ENCODE results near the gene GET4. TPM values are rescaled to one million over a fixed set of nuclear protein-coding genes. Genes with fewer than 3 reads are reported as not detected.

The GET4 gene
- total and polyA plus RNA-seq, 2 of the 8 experiments (the other 6 are each of a cell fraction or from before 2014, with no cell fraction given) = 56.7 to 74.1 TPM

DNA sequence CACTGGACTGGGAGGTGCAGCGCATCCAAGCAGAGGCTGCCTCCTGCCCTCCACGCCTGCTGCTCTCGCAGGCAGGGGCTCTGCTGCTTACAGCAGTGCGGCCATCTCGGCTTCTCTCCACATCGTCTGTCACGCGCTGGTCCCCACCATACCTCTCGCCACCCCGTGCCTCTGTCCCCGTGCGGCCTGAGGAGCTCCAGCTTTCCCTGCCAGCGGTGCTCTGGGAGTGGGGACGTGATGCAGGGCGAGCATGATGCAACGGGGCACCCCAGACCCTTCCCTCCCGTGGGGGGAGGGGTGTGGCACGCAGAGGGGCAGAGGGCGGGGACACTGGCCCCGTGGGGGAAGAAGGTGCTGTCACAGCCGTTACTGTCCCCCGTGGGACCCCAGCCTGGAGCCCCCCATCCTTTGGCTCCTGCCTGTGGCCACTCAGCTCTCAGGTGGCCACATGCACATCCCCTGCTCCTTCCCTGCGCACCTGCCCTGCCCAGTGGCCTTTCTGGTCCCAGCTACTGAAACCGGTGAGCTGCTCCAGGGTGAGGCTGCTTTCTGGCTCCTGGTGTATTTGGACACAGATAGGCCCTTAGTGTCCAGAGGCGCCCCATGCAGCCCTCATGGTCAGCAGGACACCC, 9.0 kb downstream of the GET4 start (continued):
- TF ChIP-seq RFX5 (IDR thresholded peaks at IDR 0.05; ENCODE audit: borderline replicate concordance, low read depth, low read length) = no peak
- no peak for TF ChIP-seq BACH1 (IDR thresholded peaks at IDR 0.05; ENCODE audit: low read length)
- TF ChIP-seq EP300 (IDR thresholded peaks at IDR 0.05; ENCODE audit: borderline replicate concordance in 1 of 2, low read depth in 2 of 2, low read length in 2 of 2) = no peak
- no peak for TF ChIP-seq BRCA1 (IDR thresholded peaks at IDR 0.05; ENCODE audit: low read depth, low read length)
- TF ChIP-seq, protein P1, sequence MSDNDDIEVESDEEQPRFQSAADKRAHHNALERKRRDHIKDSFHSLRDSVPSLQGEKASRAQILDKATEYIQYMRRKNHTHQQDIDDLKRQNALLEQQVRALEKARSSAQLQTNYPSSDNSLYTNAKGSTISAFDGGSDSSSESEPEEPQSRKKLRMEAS (IDR thresholded peaks at IDR 0.05) = no peak
- TF ChIP-seq RXRA (IDR thresholded peaks at IDR 0.05; ENCODE audit: insufficient read depth, low read depth, low read length) = no peak
- TF ChIP-seq, protein P2, sequence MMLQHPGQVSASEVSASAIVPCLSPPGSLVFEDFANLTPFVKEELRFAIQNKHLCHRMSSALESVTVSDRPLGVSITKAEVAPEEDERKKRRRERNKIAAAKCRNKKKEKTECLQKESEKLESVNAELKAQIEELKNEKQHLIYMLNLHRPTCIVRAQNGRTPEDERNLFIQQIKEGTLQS (IDR thresholded peaks at IDR 0.05; ENCODE audit: insufficient read depth, low read depth, low read length) = no peak
- no peak for TF ChIP-seq NRF1 (IDR thresholded peaks at IDR 0.05; ENCODE audit: low read depth, low read length)
- TF ChIP-seq NANOG (IDR thresholded peaks at IDR 0.05; ENCODE audit: insufficient read depth, low read depth, low read length, poor library complexity, severe bottlenecking) = no peak
- no peak for TF ChIP-seq ASH2L (IDR thresholded peaks at IDR 0.05; ENCODE audit: low read length)
- no peak for TF ChIP-seq TBP (IDR thresholded peaks at IDR 0.05; ENCODE audit: low read depth, low read length)

All from H1 (cell line).